Colonic mucosa (tissue), 4 donors: ENCODE results near the gene PTPMT1. TPM values are rescaled to one million over a fixed set of nuclear protein-coding genes. Genes with fewer than 3 reads are reported as not detected.
"Not testable (repeated sequence)": the region's sequence is repeated elsewhere in the genome, so short reads cannot be mapped to it uniquely, and the experiment has no call there.

Experiments
- DNase-seq: peaks from one replicate; pipeline ENCODE4 v3.0.0-alpha.2; 2020
- H3K27ac ChIP-seq: fragments of 200-600 bp; one replicate; pipeline ENCODE4 v1.8.0; 2021
- H3K27me3 ChIP-seq: fragments of 200-600 bp; one replicate; pipeline ENCODE4 v1.8.0; 2021
- H3K36me3 ChIP-seq: fragments of 200-600 bp; one replicate; pipeline ENCODE4 v1.8.0; 2021
- H3K4me1 ChIP-seq: fragments of 200-600 bp; one replicate; pipeline ENCODE4 v1.8.0; 2021; ENCODE audit warnings: mild to moderate bottlenecking
- H3K4me3 ChIP-seq: fragments of 200-600 bp; one replicate; pipeline ENCODE4 v1.8.0; 2021
- H3K9ac ChIP-seq, 2 donors: one replicate each; pipeline ENCODE4 v1.7.0; 2013; ENCODE audit warnings: control low read depth in 2 of 2, low read depth in 2 of 2, low read length in 2 of 2
- H3K9me3 ChIP-seq: fragments of 200-600 bp; one replicate; pipeline ENCODE4 v1.8.0; 2021
- intact Hi-C: fragments of 100-400 bp; cut with DNase I; formaldehyde crosslinking; loops from one replicate; pipeline ENCODE4 v1.14.1; 2022
- total RNA-seq, 2 donors: library from RNA; stranded (reverse); fragmentation: NEBNext Ultra II Directional in 1 of 2; extraction: Animal tissue kit (Norgen Biotek cat#: 25700) in 1 of 2; gene quantifications; one replicate each; pipeline ENCODE4 v1.2.1, GENCODE V29; 2021
- TF ChIP-seq, protein P1 (sequence below): fragments of 200-600 bp; IDR thresholded peaks from one replicate; pipeline ENCODE4 v1.8.0; 2022; ENCODE audit warnings: antibody characterized with exemption, mild to moderate bottlenecking
- donor health status: healthy.
- donor health status: DM: no; HTN: no; CAD: no.
- donor health status: DM: no; HTN: no; CAD: no.

PTPMT1 gene
- total RNA-seq, 2 donors from 2014 or later: 33.6 to 52.5 TPM

DNA sequence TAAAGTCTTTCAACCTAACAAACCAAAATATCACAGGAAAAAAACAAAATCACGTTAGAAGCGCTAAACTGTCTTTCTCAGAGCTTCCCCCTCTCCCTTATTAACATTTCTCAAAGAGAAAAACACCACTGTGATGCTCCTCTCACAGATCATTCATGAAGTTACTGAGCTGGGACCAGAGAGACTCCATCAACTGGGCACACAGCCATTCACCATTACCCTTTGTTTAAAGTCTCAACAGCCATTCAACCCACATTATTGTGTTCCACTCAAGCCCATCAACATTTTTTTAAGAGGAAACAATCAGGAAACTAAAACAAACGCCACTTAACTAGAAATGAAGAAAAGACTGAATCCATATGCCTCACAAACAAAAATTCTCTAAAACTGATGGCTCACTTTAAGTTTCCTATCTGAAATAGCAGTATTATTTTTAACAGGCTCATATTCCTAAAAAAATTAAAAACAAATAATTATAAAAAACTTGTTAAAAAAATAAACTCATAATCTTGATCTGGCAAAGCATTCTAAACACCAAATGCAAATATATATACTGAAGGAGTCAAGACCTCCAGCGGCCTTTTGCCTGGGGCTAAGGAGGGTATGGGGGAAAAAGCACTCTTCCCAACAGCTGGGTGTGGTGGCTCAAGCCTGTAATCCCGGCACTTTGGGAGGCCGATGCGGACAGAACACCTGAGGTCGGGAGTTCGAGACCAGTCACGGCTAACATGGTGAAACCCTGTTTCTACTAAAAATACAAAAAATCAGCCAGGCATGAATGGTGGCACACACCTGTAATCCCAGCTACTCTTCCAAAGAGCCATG lies 26.4 kb upstream of the PTPMT1 start:
- no peak for DNase-seq
- intact Hi-C loops: no loop called here
- H3K9ac ChIP-seq: no peak overlapping the region
- no peaks in the 10 kb centered on the region for H3K9me3 ChIP-seq
- peaks cover 15% of the 10 kb centered on the region for H3K4me1 ChIP-seq
- no peaks in the 10 kb centered on the region for H3K27me3 ChIP-seq
- TF ChIP-seq, protein P1, sequence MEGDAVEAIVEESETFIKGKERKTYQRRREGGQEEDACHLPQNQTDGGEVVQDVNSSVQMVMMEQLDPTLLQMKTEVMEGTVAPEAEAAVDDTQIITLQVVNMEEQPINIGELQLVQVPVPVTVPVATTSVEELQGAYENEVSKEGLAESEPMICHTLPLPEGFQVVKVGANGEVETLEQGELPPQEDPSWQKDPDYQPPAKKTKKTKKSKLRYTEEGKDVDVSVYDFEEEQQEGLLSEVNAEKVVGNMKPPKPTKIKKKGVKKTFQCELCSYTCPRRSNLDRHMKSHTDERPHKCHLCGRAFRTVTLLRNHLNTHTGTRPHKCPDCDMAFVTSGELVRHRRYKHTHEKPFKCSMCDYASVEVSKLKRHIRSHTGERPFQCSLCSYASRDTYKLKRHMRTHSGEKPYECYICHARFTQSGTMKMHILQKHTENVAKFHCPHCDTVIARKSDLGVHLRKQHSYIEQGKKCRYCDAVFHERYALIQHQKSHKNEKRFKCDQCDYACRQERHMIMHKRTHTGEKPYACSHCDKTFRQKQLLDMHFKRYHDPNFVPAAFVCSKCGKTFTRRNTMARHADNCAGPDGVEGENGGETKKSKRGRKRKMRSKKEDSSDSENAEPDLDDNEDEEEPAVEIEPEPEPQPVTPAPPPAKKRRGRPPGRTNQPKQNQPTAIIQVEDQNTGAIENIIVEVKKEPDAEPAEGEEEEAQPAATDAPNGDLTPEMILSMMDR: no peak
- H3K27ac ChIP-seq: no peak overlapping the region
- no peaks in the 10 kb centered on the region for H3K36me3 ChIP-seq
- H3K4me3 ChIP-seq: no peak overlapping the region

DNA sequence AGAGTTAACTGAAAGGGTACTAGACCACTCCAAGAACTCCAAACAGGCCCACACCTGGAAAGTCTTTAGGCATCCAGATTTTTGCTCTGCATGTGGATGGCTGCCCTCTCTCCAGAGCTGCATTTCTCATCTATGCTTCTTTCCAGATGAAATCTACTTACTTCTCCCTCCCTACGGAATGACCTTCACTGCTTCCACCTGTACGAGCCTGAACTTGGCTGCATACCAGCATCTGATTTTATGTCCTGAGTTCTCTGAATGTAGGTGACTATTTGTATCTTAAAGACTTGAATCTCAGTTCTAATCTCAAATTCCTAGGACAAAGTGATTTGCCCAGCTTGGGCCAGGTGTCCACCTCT lies 25.7 kb upstream of the PTPMT1 start:
- Histone ChIP-seq H3K27me3 (no peaks in the 10 kb centered on the region), H3K27ac (no peak overlapping the region), H3K9ac (peak overlapping the region in 1 of 2 donors; percentile 3)

DNA sequence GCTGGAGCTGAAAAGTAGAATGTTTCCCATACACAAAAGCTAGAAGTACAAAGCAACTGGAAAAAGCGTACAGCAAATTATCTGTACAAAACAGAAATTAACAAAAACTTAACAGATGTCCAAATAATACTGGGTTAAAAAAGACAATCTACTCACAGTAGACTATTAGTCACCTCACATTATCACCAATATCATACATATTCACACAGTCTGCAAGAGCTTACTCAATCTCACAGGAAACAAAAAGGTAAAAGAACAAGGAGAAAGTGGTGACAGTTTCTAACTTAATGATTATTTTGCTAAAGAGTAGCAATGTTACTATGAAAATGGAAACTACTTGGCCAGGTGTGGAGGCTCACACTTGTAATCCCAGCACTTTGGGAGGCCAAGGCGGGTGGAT lies 24.3 kb upstream of the PTPMT1 start:
- H3K27ac ChIP-seq: no peak overlapping the region
- no peak for DNase-seq
- peaks cover 15% of the 10 kb centered on the region for H3K4me1 ChIP-seq
- no peaks in the 10 kb centered on the region for H3K36me3 ChIP-seq
- TF ChIP-seq, protein P1: no peak
- H3K27me3 ChIP-seq: no peaks in the 10 kb centered on the region
- H3K4me3 ChIP-seq: no peak overlapping the region
- intact Hi-C loops: loop anchor here (10.0 kb wide), 1 partner anchor 66 kb away; no protein-coding TSS in a partner anchor
- no peaks in the 10 kb centered on the region for H3K9me3 ChIP-seq
- H3K9ac ChIP-seq: no peak overlapping the region

More for the DNA sequence above, 25.7 kb upstream of the PTPMT1 start:
- Histone ChIP-seq H3K36me3 (no peaks in the 10 kb centered on the region), H3K9me3 (no peaks in the 10 kb centered on the region), H3K4me3 (no peak overlapping the region), H3K4me1 (peaks cover 15% of the 10 kb centered on the region)
- no peak for DNase-seq
- intact Hi-C loops: loop anchor here (10.0 kb wide), 1 partner anchor 65 kb away; no protein-coding TSS in a partner anchor
- TF ChIP-seq, protein P1: no peak

DNA sequence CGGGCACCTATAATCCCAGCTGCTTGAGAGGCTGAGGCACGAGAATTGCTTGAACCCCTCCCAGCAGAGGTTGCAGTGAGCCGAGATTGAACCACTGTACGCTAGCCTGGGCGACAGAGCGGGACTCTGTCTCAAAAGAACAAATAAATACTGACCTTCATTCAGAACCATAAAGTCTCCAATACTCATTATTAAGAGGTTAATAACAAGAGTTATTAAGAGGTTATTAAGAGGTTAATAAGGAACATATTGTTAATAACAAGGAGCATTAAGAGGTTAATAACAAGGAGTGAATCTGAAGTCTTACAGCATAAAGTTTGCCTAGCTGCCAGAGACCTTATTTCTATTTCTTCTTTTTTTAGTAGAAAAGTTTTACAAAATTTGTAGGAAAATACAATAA lies 20.1 kb upstream of the PTPMT1 start:
- TF ChIP-seq, protein P1: no peak
- no peak overlapping the region for H3K27ac ChIP-seq
- no peak overlapping the region for H3K9ac ChIP-seq
- no peak overlapping the region for H3K4me3 ChIP-seq
- H3K36me3 ChIP-seq: no peaks in the 10 kb centered on the region
- intact Hi-C loops: loop anchor here (10.0 kb wide), 1 partner anchor 70 kb away; no protein-coding TSS in a partner anchor
- H3K27me3 ChIP-seq: no peaks in the 10 kb centered on the region
- peaks cover 2% of the 10 kb centered on the region for H3K4me1 ChIP-seq
- DNase-seq: no peak
- H3K9me3 ChIP-seq: no peaks in the 10 kb centered on the region

DNA sequence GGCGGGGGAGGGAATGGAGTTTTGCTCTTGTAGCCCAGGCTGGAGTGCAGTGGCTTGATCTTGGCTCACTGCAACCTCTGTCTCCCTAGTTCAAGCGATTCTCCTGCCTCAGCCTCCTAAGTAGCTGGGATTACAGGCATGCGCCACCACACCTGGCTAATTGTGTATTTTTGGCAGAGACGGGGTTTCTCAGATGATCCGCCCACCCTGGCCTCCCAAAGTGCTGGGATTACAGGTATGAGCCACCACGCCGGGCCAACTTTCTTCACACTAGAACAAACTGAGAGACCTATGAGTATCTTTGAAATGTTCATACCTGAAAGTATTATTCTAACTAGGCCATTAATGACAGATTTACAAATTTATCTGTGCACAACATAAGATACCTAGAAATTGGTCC lies 19.1 kb upstream of the PTPMT1 start:
- not testable (repeated sequence) for H3K4me1 ChIP-seq, H3K27me3 ChIP-seq, H3K9ac ChIP-seq, H3K27ac ChIP-seq, H3K9me3 ChIP-seq, H3K36me3 ChIP-seq, DNase-seq, H3K4me3 ChIP-seq
- intact Hi-C loops: loop anchor here (10.0 kb wide), 1 partner anchor 71 kb away; no protein-coding TSS in a partner anchor
